HG03520 (cell line): ENCODE results near the gene BGN.
A peak's percentile ranks its signal among the peaks of the same experiment; 100 is the strongest.

ENCODE experiments used
- ATAC-seq: cut with Tn5 transposase; IDR thresholded peaks from one replicate; pipeline ENCODE4 v1.9.1; 2021; ENCODE audit warnings: mild to moderate bottlenecking, moderate library complexity; ENCODE audit not compliant: unreplicated experiment

BGN gene

GRCh38 chrX:153502131-153502530 lies 7.4 kb downstream of the BGN start:
- ATAC-seq, result no peak

DNA sequence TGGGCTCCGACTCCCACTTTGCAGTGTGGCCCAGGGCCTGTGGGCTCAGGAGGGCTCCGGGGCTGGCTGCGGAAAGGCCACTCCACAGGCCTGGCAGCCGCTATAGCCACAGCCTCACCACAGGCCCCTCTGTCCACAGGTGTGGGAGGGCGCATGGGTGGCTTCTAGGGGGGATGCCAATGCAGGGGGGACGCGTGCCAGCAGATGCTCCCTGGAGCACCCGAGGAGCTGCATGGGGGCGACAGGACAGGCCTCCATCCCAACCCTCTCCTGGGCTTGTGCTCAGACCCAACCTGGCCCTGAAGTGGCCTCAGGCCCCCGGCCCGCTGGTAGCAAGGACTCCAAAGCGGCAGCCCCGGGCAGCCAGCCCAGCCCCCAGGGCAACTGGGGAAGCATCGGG lies 8.0 kb downstream of the BGN start:
- no peak for ATAC-seq

DNA sequence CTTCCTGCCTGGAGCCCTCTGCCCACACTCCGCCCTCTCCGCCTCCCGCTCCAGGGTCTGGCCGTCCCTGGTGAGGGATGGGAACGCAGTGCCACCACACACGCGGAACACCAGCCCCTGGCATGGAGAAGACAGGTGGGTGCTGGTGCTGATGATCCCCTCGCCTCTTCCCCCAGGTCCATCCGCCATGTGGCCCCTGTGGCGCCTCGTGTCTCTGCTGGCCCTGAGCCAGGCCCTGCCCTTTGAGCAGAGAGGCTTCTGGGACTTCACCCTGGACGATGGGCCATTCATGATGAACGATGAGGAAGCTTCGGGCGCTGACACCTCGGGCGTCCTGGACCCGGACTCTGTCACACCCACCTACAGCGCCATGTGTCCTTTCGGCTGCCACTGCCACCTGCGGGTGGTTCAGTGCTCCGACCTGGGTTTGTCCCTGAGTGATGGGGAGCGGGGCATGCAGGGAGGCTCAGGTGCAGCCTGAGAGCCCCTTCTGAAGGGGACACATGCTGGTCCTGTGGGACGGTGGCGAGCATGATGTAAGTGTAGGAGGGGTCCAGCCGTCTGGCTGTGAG lies 9.8 kb downstream of the BGN start:
- no peak for ATAC-seq

DNA sequence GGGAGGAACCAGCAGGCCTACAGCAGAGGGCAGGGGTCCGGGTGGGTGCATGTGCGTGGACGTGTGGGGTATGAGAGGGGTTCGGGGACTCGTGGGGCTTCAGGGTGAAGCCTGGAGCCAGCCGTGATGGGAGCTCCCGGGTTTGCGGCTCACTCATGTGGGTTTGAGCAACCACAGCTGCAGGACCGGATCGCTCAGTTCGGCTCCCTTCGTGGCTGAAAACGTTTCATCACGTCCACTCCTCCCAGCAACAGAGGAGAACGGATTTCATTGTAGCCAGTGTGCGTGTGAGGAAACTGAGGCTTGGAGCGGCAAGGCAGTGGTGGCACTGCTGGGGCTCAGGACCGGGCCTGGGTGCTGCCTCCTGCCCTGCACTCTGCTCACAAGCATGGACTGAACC lies 10.6 kb downstream of the BGN start:
- ATAC-seq, result no peak

- ATAC-seq, result peak; percentile 81
These were observed 12.9 kb downstream of the BGN start for GRCh38 chrX:153507484-153508178.

- no peak for ATAC-seq
These were observed 14.8 kb downstream of the BGN start for GRCh38 chrX:153509592-153509991.

DNA sequence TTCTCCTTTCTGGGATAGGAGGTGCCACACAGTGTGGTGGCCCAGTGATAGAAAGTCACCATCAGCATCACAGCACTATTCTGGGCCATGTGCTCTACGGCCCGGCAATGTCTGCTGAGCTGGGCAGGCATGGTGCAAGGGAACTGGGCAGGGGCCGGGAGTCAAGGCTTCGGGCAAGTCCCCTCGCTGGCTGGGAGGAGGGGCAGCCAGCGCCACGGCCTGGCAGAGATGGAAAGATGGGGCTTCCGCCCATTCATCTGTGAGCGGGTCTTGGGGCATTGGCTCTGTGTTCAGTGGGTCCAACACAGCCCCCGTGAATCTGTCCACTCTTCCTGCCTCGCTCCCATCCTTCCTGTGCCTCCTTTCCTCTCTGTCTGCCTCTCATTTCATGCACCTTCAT lies 15.6 kb downstream of the BGN start:
- ATAC-seq, result no peak

GRCh38 chrX:153511784-153512500 lies 17.2 kb downstream of the BGN start:
- no peak for ATAC-seq

DNA sequence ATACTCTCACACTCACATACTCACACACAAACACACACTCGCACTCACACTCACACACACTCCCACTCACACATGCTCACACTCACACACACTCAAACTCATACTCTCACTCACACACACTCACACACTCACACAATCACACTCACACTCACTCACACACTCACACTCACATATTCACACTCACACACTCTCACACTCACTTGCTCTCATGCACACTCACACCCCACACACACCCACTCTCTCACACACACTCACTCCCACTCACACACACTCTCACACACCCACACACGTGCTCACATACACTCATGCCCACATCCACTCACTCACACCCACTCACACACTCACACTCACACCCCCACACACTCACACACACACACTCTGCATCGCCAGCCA lies 17.7 kb downstream of the BGN start:
- no peak for ATAC-seq

DNA sequence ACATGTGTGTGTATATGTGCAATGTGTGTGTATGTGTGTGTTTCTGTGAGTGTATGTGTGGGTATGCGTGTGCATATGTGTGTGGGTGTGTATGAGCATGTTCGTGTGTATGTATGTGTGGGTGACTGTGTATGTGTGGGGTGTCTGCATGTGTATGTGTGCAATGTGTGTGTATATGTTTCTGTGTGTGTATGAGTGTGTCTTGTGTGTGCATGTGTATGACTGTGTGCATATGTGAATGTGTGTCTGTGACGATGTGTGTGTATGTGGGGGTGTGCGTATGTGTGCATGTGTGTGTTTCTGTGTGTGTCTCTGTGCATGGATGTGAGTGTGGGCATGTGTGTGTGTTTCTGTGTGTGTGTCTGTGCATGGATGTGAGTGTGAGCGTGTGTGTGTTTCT lies 18.5 kb downstream of the BGN start:
- no peak for ATAC-seq

- ATAC-seq, result no peak
These were observed 19.5 kb downstream of the BGN start for GRCh38 chrX:153514259-153514658.

DNA sequence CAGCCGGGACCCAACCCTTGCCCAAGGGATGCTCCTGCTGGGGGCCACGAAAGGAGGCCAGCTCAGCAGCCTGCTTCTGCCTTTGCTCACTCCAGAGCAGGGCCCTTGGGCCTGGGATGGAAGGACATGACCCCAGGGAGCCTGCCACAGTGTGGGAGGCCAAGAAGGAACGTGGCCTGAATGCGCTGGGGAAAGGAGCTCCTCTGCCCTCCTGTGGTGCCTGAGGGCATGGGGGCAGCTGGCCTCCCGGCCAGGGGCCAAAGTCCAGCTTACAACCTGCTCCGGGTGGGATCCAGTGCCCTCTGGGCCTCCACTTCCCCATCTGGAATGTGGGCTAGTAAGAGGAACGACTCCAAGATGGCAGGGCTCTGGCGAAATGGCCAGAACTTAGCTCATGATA lies 20.7 kb downstream of the BGN start:
- no peak for ATAC-seq

- ATAC-seq, result no peak
These were observed 21.3 kb downstream of the BGN start for GRCh38 chrX:153516073-153516472.

GRCh38 chrX:153517423-153517822 lies 22.6 kb downstream of the BGN start, which contains the start of gene ATP2B3:
ATP2B3 (plus strand) TSS chrX:153517642; CDS start chrX:153536248, 18,606 bp downstream.
- ATAC-seq, result no peak

DNA sequence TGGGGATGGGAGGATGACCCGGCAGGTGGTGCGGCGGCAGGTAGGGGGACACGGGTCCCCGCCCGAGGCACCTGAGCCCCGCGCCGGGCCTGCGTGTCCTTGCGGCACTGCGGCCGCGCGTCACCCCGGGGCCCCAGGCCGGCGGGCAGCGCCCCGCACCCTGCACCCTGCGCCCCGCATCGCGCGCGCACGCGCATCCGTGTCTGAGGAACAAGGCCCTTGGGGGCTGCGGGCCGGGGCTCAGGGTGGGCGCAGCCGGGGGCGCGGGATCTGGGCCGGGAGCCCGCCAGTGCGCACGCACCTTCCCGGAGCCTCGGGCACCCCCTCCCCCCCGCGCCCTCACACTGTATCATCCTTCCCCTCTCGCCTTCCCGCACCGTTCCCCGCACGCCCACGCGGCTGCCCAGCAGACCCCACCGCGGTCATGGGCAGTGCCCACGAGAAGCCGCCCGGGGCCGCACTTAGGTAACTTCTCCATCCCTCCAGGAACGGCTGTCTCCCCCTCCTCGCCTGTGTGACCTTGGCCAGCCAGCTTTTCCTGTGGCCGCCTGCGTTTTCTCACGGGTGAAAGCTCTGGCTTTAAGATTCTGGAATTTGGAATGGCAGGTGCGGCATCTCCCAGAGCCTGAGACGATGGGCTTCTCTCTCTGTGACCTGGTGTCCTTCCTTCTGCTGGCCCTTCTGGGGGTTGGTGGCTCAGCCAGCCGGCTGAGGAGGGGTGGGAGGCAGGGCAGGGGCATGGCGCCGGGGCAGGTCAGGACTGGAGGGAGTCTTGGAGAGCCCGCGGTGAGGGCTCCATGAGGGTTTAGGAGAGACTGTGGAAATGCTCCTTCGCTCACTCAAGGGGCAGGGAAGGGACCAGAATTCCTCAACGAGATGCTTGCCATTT lies 23.4 kb downstream of the BGN start:
- no peak for ATAC-seq

- no peak for ATAC-seq
These were observed 24.9 kb downstream of the BGN start for GRCh38 chrX:153519569-153520286.

- ATAC-seq, result no peak
These were observed 25.6 kb downstream of the BGN start for GRCh38 chrX:153520287-153520917.

GRCh38 chrX:153521034-153521433 lies 26.3 kb downstream of the BGN start:
- no peak for ATAC-seq

DNA sequence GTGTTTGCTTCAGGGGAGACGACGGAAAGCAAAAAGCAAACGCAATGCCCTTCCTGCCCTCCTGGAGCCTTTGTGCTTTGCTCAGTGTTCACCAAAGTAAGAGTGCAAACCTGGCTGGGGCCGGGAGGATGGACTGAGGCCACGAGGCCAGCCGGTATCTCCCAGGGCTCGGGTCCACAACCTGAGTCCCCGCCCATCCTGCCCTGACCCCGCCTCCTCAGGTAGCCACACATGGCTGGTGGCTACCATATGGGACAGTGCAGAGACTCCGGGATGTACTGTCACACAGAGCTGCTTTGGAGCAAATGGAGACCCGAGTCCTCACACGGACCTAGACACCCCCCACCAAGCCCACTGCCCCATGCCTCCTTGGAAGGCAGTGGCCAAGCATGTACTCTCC lies 27.5 kb downstream of the BGN start:
- ATAC-seq, result no peak

GRCh38 chrX:153523269-153523668 lies 28.5 kb downstream of the BGN start:
- ATAC-seq, result no peak
